ENCODE measurements around the gene IQSEC1.

Gene IQSEC1

GRCh38 chr3:12941495-12942023 is 131.7 kb downstream of the IQSEC1 start:
- in situ Hi-C loops (cut with MboI; ENCODE audit: low sequenced_read_pairs) = no loop called here

GRCh38 chr3:12940854-12941253 is 132.4 kb downstream of the IQSEC1 start:
- in situ Hi-C loops (cut with MboI; ENCODE audit: low sequenced_read_pairs) = no loop called here

- in situ Hi-C loops (cut with MboI; ENCODE audit: low sequenced_read_pairs) = no loop called here
These were observed 134.1 kb downstream of the IQSEC1 start for GRCh38 chr3:12939137-12939536.

- in situ Hi-C loops (cut with MboI; ENCODE audit: low sequenced_read_pairs) = no loop called here
These were observed 134.9 kb downstream of the IQSEC1 start for GRCh38 chr3:12938258-12938711.

- in situ Hi-C loops (cut with MboI; ENCODE audit: low sequenced_read_pairs) = no loop called here
These were observed 137.1 kb downstream of the IQSEC1 start for GRCh38 chr3:12935861-12936830.

GRCh38 chr3:12935023-12935860 is 138.0 kb downstream of the IQSEC1 start:
- in situ Hi-C loops (cut with MboI; ENCODE audit: low sequenced_read_pairs) = no loop called here

GRCh38 chr3:12934431-12934830 is 138.8 kb downstream of the IQSEC1 start:
- in situ Hi-C loops (cut with MboI; ENCODE audit: low sequenced_read_pairs) = no loop called here

- in situ Hi-C loops (cut with MboI; ENCODE audit: low sequenced_read_pairs) = no loop called here
These were observed 139.3 kb downstream of the IQSEC1 start for GRCh38 chr3:12933901-12934300.

GRCh38 chr3:12932754-12933153 is 140.5 kb downstream of the IQSEC1 start:
- in situ Hi-C loops (cut with MboI; ENCODE audit: low sequenced_read_pairs) = no loop called here

- in situ Hi-C loops (cut with MboI; ENCODE audit: low sequenced_read_pairs) = no loop called here
These were observed 140.9 kb downstream of the IQSEC1 start for GRCh38 chr3:12932347-12932746.

GRCh38 chr3:12931273-12931905 is 141.8 kb downstream of the IQSEC1 start:
- in situ Hi-C loops (cut with MboI; ENCODE audit: low sequenced_read_pairs) = no loop called here

GRCh38 chr3:12929801-12930200 is 143.4 kb downstream of the IQSEC1 start:
- in situ Hi-C loops (cut with MboI; ENCODE audit: low sequenced_read_pairs) = no loop called here

GRCh38 chr3:12926660-12927059 is 146.6 kb downstream of the IQSEC1 start:
- in situ Hi-C loops (cut with MboI; ENCODE audit: low sequenced_read_pairs) = no loop called here

- in situ Hi-C loops (cut with MboI; ENCODE audit: low sequenced_read_pairs) = no loop called here
These were observed 147.6 kb downstream of the IQSEC1 start for GRCh38 chr3:12925648-12926047.

GRCh38 chr3:12924437-12924836 is 148.8 kb downstream of the IQSEC1 start:
- in situ Hi-C loops (cut with MboI; ENCODE audit: low sequenced_read_pairs) = no loop called here

GRCh38 chr3:12922881-12923431 is 150.3 kb downstream of the IQSEC1 start:
- in situ Hi-C loops (cut with MboI; ENCODE audit: low sequenced_read_pairs) = no loop called here

GRCh38 chr3:12922306-12922705 is 150.9 kb downstream of the IQSEC1 start:
- in situ Hi-C loops (cut with MboI; ENCODE audit: low sequenced_read_pairs) = no loop called here

GRCh38 chr3:12921736-12922135 is 151.5 kb downstream of the IQSEC1 start:
- in situ Hi-C loops (cut with MboI; ENCODE audit: low sequenced_read_pairs) = no loop called here

GRCh38 chr3:12920967-12921366 is 152.3 kb downstream of the IQSEC1 start:
- in situ Hi-C loops (cut with MboI; ENCODE audit: low sequenced_read_pairs) = no loop called here

GRCh38 chr3:12919205-12919604 is 154.0 kb downstream of the IQSEC1 start:
- in situ Hi-C loops (cut with MboI; ENCODE audit: low sequenced_read_pairs) = no loop called here

GRCh38 chr3:12918231-12918630 is 155.0 kb downstream of the IQSEC1 start:
- in situ Hi-C loops (cut with MboI; ENCODE audit: low sequenced_read_pairs) = no loop called here
